Esophagus mucosa (tissue), 1 donor: Measurements from ENCODE around the gene QRFP. TPM values are rescaled to one million over a fixed set of nuclear protein-coding genes. Genes with fewer than 3 reads are reported as not detected.

Experiments
- ATAC-seq: fragments of 200-7000 bp; cut with Tn5 transposase; one replicate; pipeline ENCODE4 v1.9.1; 2020
- total RNA-seq: library from RNA; stranded (reverse); gene quantifications from one replicate; pipeline ENCODE4 v1.2.4, GENCODE V29; 2023
- donor health status: DM: yes; HTN: yes; CAD: no.

QRFP gene
- not detected for total RNA-seq

GRCh38 chr9:130896233-130897014, at the start of gene QRFP:
Gene QRFP, minus strand, starts transcription at chr9:130896812. Its CDS starts 2,974 bp downstream, at chr9:130893838.
- ATAC-seq = no peak

GRCh38 chr9:130945173-130945572, 48.6 kb upstream of the QRFP start:
- ATAC-seq = no peak

- ATAC-seq = no peak
These were observed 48.0 kb upstream of the QRFP start for GRCh38 chr9:130944510-130945058.

- ATAC-seq = no peak
These were observed 47.2 kb upstream of the QRFP start for GRCh38 chr9:130943777-130944176.

GRCh38 chr9:130943221-130943620, 46.6 kb upstream of the QRFP start:
- no peak for ATAC-seq

- ATAC-seq = no peak
These were observed 46.1 kb upstream of the QRFP start for GRCh38 chr9:130942679-130943078.

- ATAC-seq = no peak
These were observed 45.5 kb upstream of the QRFP start for GRCh38 chr9:130942084-130942483.

- peak; percentile 92 for ATAC-seq
These were observed 44.3 kb upstream of the QRFP start for GRCh38 chr9:130940693-130941576.

GRCh38 chr9:130940027-130940549, 43.5 kb upstream of the QRFP start:
- ATAC-seq = no peak

- no peak for ATAC-seq
These were observed 42.9 kb upstream of the QRFP start for GRCh38 chr9:130939405-130940026.

GRCh38 chr9:130938652-130939404, 42.2 kb upstream of the QRFP start, which contains the start of gene FIBCD1:
Gene FIBCD1, minus strand, starts transcription at chr9:130939247. Its CDS starts 640 bp downstream, at chr9:130938607.
- peak; percentile 11 for ATAC-seq

- ATAC-seq = no peak
These were observed 41.6 kb upstream of the QRFP start for GRCh38 chr9:130938184-130938651.

- no peak for ATAC-seq
These were observed 40.8 kb upstream of the QRFP start for GRCh38 chr9:130937146-130938076.

- no peak for ATAC-seq
These were observed 39.9 kb upstream of the QRFP start for GRCh38 chr9:130936285-130937117.

GRCh38 chr9:130935648-130936271, 39.1 kb upstream of the QRFP start:
- ATAC-seq = no peak

GRCh38 chr9:130934702-130935647, 38.4 kb upstream of the QRFP start:
- ATAC-seq = no peak

- ATAC-seq = no peak
These were observed 37.6 kb upstream of the QRFP start for GRCh38 chr9:130934246-130934645.
